SU-DHL-6 (cell line): ENCODE data around the gene DPPA3.

Source experiments
- H2AFZ ChIP-seq: fragments of 200-600 bp; sonication (generic); 2 replicates; pipeline ENCODE4 v1.6.1; 2014; ENCODE audit warnings: low read depth, mild to moderate bottlenecking, moderate library complexity, mixed read lengths, antibody characterized with exemption, low read length; ENCODE audit not compliant: severe bottlenecking
- H3F3A ChIP-seq: fragments of 200-600 bp; shearing (Covaris generic); 2 replicates; pipeline ENCODE4 v1.6.0; 2016; ENCODE audit warnings: antibody characterized with exemption, mild to moderate bottlenecking; ENCODE audit not compliant: insufficient read depth
- H3K27ac ChIP-seq: fragments of 200-600 bp; sonication (generic); 2 replicates; pipeline ENCODE4 v1.5.1; 2016; ENCODE audit warnings: low read depth, mild to moderate bottlenecking, low read length, moderate library complexity, mixed read lengths
- H3K27me3 ChIP-seq: fragments of 200-600 bp; sonication (generic), shearing (Covaris generic); 2 replicates; pipeline ENCODE4 v1.6.0; 2014; ENCODE audit warnings: mild to moderate bottlenecking, low read length
- H3K36me3 ChIP-seq: fragments of 200-600 bp; sonication (generic); 2 replicates; pipeline ENCODE4 v1.6.1; 2014; ENCODE audit warnings: mild to moderate bottlenecking, low read length, mixed read lengths
- H3K4me2 ChIP-seq: fragments of 300-600, 200-600 bp; shearing (Covaris generic), sonication (generic); 2 replicates; pipeline ENCODE4 v1.6.0; 2014; ENCODE audit warnings: low read length, low read depth, mild to moderate bottlenecking; ENCODE audit not compliant: poor library complexity, severe bottlenecking
- H3K4me3 ChIP-seq: fragments of 200-600 bp; sonication (generic); 2 replicates; pipeline ENCODE4 v1.5.1; 2014; ENCODE audit warnings: antibody characterized with exemption, low read length, mild to moderate bottlenecking, mixed read lengths; ENCODE audit not compliant: insufficient read depth, poor library complexity, severe bottlenecking
- H3K79me2 ChIP-seq: fragments of 200-600 bp; sonication (generic); 2 replicates; pipeline ENCODE4 v1.6.1; 2014; ENCODE audit warnings: mild to moderate bottlenecking, low read length, moderate library complexity; ENCODE audit not compliant: insufficient read depth
- H3K9ac ChIP-seq: fragments of 200-600 bp; sonication (generic); 2 replicates; pipeline ENCODE4 v1.7.0; 2014; ENCODE audit warnings: mild to moderate bottlenecking, low read length
- H3K9me2 ChIP-seq: fragments of 200-600 bp; sonication (generic); replicated peaks from 2 replicates; pipeline ENCODE4 v1.6.1; 2014; ENCODE audit warnings: low read length; ENCODE audit not compliant: insufficient read depth
- H3K9me3 ChIP-seq: fragments of 200-600 bp; sonication (generic); 2 replicates; pipeline ENCODE4 v1.6.1; 2014; ENCODE audit warnings: low read length, mixed read lengths; ENCODE audit not compliant: insufficient read depth
- H4K20me1 ChIP-seq: fragments of 200-600 bp; sonication (generic); 2 replicates; pipeline ENCODE4 v1.6.1; 2014; ENCODE audit warnings: low read depth, mild to moderate bottlenecking, antibody characterized with exemption, low read length, moderate library complexity, mixed read lengths
- EZH2phosphoT487 ChIP-seq: fragments of 200-600 bp; sonication (generic), shearing (Covaris generic); conservative IDR thresholded peaks from 2 replicates; pipeline ENCODE4 v1.6.1; 2018; ENCODE audit warnings: mild to moderate bottlenecking, antibody characterized with exemption, low read length, moderate library complexity, mixed read lengths
- TF ChIP-seq, protein P1 (sequence below): fragments of 200-600 bp; sonication (generic); IDR thresholded peaks from one replicate; pipeline ENCODE4 v1.5.1; 2017; ENCODE audit warnings: antibody characterized with exemption, mild to moderate bottlenecking, low read length, moderate library complexity; ENCODE audit not compliant: insufficient read depth, poor library complexity, severe bottlenecking

Gene DPPA3

DNA sequence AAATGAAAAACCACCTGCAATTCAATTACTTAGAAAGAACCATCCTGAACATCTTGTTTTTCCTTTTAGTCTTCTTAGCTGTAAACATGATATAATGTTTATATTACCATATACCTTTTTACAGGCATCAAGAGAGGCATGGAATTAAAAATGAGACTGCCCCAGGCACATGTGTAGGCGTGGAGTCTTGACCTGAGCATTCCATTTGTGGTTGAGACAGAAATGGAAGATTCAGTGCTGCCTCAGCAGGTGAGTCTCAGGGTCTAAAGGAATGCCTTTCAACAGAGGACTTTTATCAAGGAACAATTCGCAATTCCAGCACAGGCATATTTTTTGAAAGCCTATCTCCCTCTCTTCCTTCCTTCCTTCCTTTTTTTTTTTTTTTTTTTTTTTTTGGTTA, 45.8 kb downstream of the DPPA3 start:
- H2AFZ ChIP-seq: no peak overlapping the region
- no peaks in the 10 kb centered on the region for H3K27me3 ChIP-seq
- H3K9ac ChIP-seq: no peak overlapping the region
- no peaks in the 10 kb centered on the region for H3K9me3 ChIP-seq
- H3K4me2 ChIP-seq: no peak overlapping the region
- no peaks in the 10 kb centered on the region for H4K20me1 ChIP-seq
- H3K79me2 ChIP-seq: no peaks in the 10 kb centered on the region
- H3K36me3 ChIP-seq: no peaks in the 10 kb centered on the region
- TF ChIP-seq, protein P1, sequence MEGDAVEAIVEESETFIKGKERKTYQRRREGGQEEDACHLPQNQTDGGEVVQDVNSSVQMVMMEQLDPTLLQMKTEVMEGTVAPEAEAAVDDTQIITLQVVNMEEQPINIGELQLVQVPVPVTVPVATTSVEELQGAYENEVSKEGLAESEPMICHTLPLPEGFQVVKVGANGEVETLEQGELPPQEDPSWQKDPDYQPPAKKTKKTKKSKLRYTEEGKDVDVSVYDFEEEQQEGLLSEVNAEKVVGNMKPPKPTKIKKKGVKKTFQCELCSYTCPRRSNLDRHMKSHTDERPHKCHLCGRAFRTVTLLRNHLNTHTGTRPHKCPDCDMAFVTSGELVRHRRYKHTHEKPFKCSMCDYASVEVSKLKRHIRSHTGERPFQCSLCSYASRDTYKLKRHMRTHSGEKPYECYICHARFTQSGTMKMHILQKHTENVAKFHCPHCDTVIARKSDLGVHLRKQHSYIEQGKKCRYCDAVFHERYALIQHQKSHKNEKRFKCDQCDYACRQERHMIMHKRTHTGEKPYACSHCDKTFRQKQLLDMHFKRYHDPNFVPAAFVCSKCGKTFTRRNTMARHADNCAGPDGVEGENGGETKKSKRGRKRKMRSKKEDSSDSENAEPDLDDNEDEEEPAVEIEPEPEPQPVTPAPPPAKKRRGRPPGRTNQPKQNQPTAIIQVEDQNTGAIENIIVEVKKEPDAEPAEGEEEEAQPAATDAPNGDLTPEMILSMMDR: no peak
- TF ChIP-seq EZH2phosphoT487: no peak
- no peak overlapping the region for H3K4me3 ChIP-seq
- H3F3A ChIP-seq: no peaks in the 10 kb centered on the region
- no peak overlapping the region for H3K27ac ChIP-seq
- no peaks in the 10 kb centered on the region for H3K9me2 ChIP-seq

DNA sequence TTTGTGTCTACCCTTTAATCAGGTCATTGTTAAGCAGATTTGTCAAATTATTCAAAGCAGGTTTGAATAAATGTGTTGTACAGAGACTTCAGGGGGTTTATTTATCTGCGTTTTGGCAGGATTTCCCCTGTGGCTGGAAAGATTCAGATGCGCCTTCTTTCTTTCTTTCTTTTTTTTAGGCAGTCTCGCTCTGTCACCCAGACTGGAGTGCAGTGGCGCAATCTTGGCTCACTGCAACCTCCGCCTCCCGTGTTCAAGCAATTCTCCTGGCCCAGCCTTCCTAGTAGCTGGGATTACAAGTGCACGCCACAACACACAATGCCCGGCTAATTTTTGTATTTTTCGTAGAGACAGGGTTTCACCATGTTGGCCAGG, 47.5 kb downstream of the DPPA3 start:
- no peaks in the 10 kb centered on the region for H3K27me3 ChIP-seq
- no peak overlapping the region for H3K27ac ChIP-seq
- H3K36me3 ChIP-seq: no peaks in the 10 kb centered on the region
- no peaks in the 10 kb centered on the region for H3F3A ChIP-seq
- no peak overlapping the region for H3K9ac ChIP-seq
- no peaks in the 10 kb centered on the region for H4K20me1 ChIP-seq
- H3K9me2 ChIP-seq: no peaks in the 10 kb centered on the region
- TF ChIP-seq, protein P1: no peak
- TF ChIP-seq EZH2phosphoT487: no peak
- no peaks in the 10 kb centered on the region for H3K79me2 ChIP-seq
- H3K4me3 ChIP-seq: no peak overlapping the region
- H2AFZ ChIP-seq: no peak overlapping the region
- no peak overlapping the region for H3K4me2 ChIP-seq
- no peaks in the 10 kb centered on the region for H3K9me3 ChIP-seq
